ENCODE measurements around the gene ZFYVE1. TPM values are rescaled to one million over a fixed set of nuclear protein-coding genes. Genes with fewer than 3 reads are reported as not detected.
A peak's percentile ranks its signal among the peaks of the same experiment; 100 is the strongest.

The ZFYVE1 gene
- total RNA-seq, 1 experiment from 2014 or later = 14.2 TPM

GRCh38 chr14:72942934-72943333, 84.0 kb downstream of the ZFYVE1 start:
- H3K27ac Mint-ChIP-seq = no peak overlapping the region

More at GRCh38 chr14:72942934-72943333, 84.0 kb downstream of the ZFYVE1 start:
- Mint-ChIP-seq H3K9me3 (no peaks in the 10 kb centered on the region), H3K4me1 (no peaks in the 10 kb centered on the region), H3K27me3 (ENCODE audit: low read depth) (no peaks in the 10 kb centered on the region), H3K36me3 (ENCODE audit: insufficient read depth in 1 of 3, low read depth in 3 of 3) (peaks cover 4 to 70% (median 31%) of the 10 kb centered on the region in 3 experiments; a peak in 6 of 7 replicates), H3K4me3 (no peak overlapping the region)
- H4K20me1 ChIP-seq (ENCODE audit: control insufficient read depth, insufficient read depth, insufficient read length) = no peaks in the 10 kb centered on the region
- no peak for DNase-seq
- TF ChIP-seq CTCF (conservative IDR thresholded peaks at IDR 0.05) = peak; percentile 45
- H3K14ac ChIP-seq (ENCODE audit: insufficient read depth, low read length) = no peak overlapping the region
- no peak overlapping the region for H4K8ac ChIP-seq (replicated peaks; ENCODE audit: insufficient read length, low read depth, low read length)
- no peaks in the 10 kb centered on the region for H3K4me1 ChIP-seq (ENCODE audit: insufficient read depth, low read length)
- H3K79me1 ChIP-seq (ENCODE audit: insufficient read depth, low read depth, low read length, poor library complexity, severe bottlenecking) = no peaks in the 10 kb centered on the region
- H3K23ac ChIP-seq (ENCODE audit: insufficient read length, low read depth, low read length) = no peak overlapping the region
- whole genome bisulfite sequencing (ENCODE audit: extremely low coverage, insufficient read length, low lambda C conversion rate) = no CpG with 5 or more reads among the region's 14 CpGs
- H2BK5ac ChIP-seq (ENCODE audit: insufficient read length, low read length) = no peak overlapping the region
- no peaks in the 10 kb centered on the region for H3K9me3 ChIP-seq (ENCODE audit: control insufficient read depth, low read depth, low read length)
- H2AFZ ChIP-seq (ENCODE audit: low read length) = no peak overlapping the region
- H3K4me2 ChIP-seq (ENCODE audit: insufficient read depth, insufficient read length, low read length) = no peak overlapping the region
- H3K27me3 ChIP-seq (ENCODE audit: insufficient read depth, low read length) = no peaks in the 10 kb centered on the region
- no peak overlapping the region for H3K27ac ChIP-seq (ENCODE audit: insufficient read length, low read depth, low read length)
- H3K9ac ChIP-seq (ENCODE audit: extremely low read depth, insufficient read length, low read length) = no peak overlapping the region
- H2AK5ac ChIP-seq (ENCODE audit: insufficient read length, low read length) = no peak overlapping the region
- no peak overlapping the region for H4K91ac ChIP-seq (ENCODE audit: insufficient read length, low read depth, low read length)
- H3K4ac ChIP-seq (ENCODE audit: low read depth, low read length) = no peak overlapping the region
- no peak overlapping the region for H2BK20ac ChIP-seq (ENCODE audit: low read depth, low read length, poor library complexity, severe bottlenecking)
- H3K79me2 ChIP-seq (ENCODE audit: insufficient read depth, low read length) = no peaks in the 10 kb centered on the region
- H3K56ac ChIP-seq (ENCODE audit: insufficient read length, low read depth, low read length) = no peak overlapping the region
- no peak overlapping the region for H2BK12ac ChIP-seq (ENCODE audit: insufficient read length, low read depth, low read length)
- H4K5ac ChIP-seq (ENCODE audit: insufficient read length, low read depth, low read length) = no peak overlapping the region
- no peak overlapping the region for H3T11ph ChIP-seq (ENCODE audit: low read length)
- H3K18ac ChIP-seq (ENCODE audit: insufficient read length, low read depth, low read length) = no peak overlapping the region
- H2BK15ac ChIP-seq (ENCODE audit: low read depth, low read length) = no peak overlapping the region
- H3K23me2 ChIP-seq (ENCODE audit: insufficient read length, low read depth, low read length, poor library complexity, severe bottlenecking) = no peaks in the 10 kb centered on the region
- no peak overlapping the region for H2BK120ac ChIP-seq (ENCODE audit: low read depth, low read length, poor library complexity, severe bottlenecking)
